Activated T-cell treated with anti-CD3 and anti-CD28 coated beads, Interleukin-2, amount 50 U/mL, for 1 hour (primary cell): ENCODE measurements around the gene FITM2.
A peak's percentile ranks its signal among the peaks of the same experiment; 100 is the strongest.
"Not testable (repeated sequence)": the region's sequence is repeated elsewhere in the genome, so short reads cannot be mapped to it uniquely, and the experiment has no call there.

Experiments
- DNase-seq: peaks from one replicate; pipeline ENCODE4 v3.0.0-alpha.2; 2020

FITM2 gene

GRCh38 chr20:44310664-44311639 lies at the start of gene FITM2:
FITM2 (minus strand) TSS chr20:44311202; CDS start chr20:44311148, 54 bp downstream.
- DNase-seq: peak; percentile 98

GRCh38 chr20:44360221-44360620 lies 49.2 kb upstream of the FITM2 start:
- DNase-seq: no peak

GRCh38 chr20:44358776-44359175 lies 47.8 kb upstream of the FITM2 start:
- no peak for DNase-seq

GRCh38 chr20:44357555-44358125 lies 46.6 kb upstream of the FITM2 start:
- no peak for DNase-seq

- no peak for DNase-seq
Observed at GRCh38 chr20:44357020-44357419, 46.0 kb upstream of the FITM2 start.

GRCh38 chr20:44356353-44356723 lies 45.3 kb upstream of the FITM2 start:
- DNase-seq: no peak

- no peak for DNase-seq
Observed at GRCh38 chr20:44355498-44356352, 44.7 kb upstream of the FITM2 start, which contains the start of gene HNF4A. HNF4A (plus strand) TSS chr20:44355699; CDS start chr20:44355805, 106 bp downstream.

GRCh38 chr20:44354979-44355497 lies 44.0 kb upstream of the FITM2 start:
- no peak for DNase-seq

GRCh38 chr20:44350567-44350966 lies 39.6 kb upstream of the FITM2 start:
- no peak for DNase-seq

- no peak for DNase-seq
Observed at GRCh38 chr20:44349349-44349748, 38.3 kb upstream of the FITM2 start.

- DNase-seq: no peak
Observed at GRCh38 chr20:44348168-44348659, 37.2 kb upstream of the FITM2 start.

- DNase-seq: not testable (repeated sequence)
Observed at GRCh38 chr20:44345941-44346340, 34.9 kb upstream of the FITM2 start.

GRCh38 chr20:44345147-44345546 lies 34.1 kb upstream of the FITM2 start:
- DNase-seq: no peak

GRCh38 chr20:44344723-44345122 lies 33.7 kb upstream of the FITM2 start:
- no peak for DNase-seq

GRCh38 chr20:44343162-44343675 lies 32.2 kb upstream of the FITM2 start:
- no peak for DNase-seq

GRCh38 chr20:44342248-44342647 lies 31.2 kb upstream of the FITM2 start:
- no peak for DNase-seq

- no peak for DNase-seq
Observed at GRCh38 chr20:44336725-44337380, 25.9 kb upstream of the FITM2 start, which contains the start of gene R3HDML. R3HDML (plus strand) TSS chr20:44337043; CDS start chr20:44337158, 115 bp downstream.

GRCh38 chr20:44336086-44336485 lies 25.1 kb upstream of the FITM2 start:
- DNase-seq: no peak

GRCh38 chr20:44335675-44336074 lies 24.7 kb upstream of the FITM2 start:
- DNase-seq: no peak

- no peak for DNase-seq
Observed at GRCh38 chr20:44334709-44335108, 23.7 kb upstream of the FITM2 start.

- DNase-seq: no peak
Observed at GRCh38 chr20:44334306-44334705, 23.3 kb upstream of the FITM2 start.

GRCh38 chr20:44331201-44331600 lies 20.2 kb upstream of the FITM2 start:
- no peak for DNase-seq
